Measurements from ENCODE around the gene TFDP2.

GRCh38 chr3:142021127-142021526 lies 128.2 kb downstream of the TFDP2 start:
- TF ChIP-seq ZNF565 (CRISPR knock-in tag; conservative IDR thresholded peaks at IDR 0.05; ENCODE audit: low read depth), result no peak
- TF ChIP-seq RARB (CRISPR knock-in tag; IDR thresholded peaks at IDR 0.05), result no peak
- TF ChIP-seq, protein P1, sequence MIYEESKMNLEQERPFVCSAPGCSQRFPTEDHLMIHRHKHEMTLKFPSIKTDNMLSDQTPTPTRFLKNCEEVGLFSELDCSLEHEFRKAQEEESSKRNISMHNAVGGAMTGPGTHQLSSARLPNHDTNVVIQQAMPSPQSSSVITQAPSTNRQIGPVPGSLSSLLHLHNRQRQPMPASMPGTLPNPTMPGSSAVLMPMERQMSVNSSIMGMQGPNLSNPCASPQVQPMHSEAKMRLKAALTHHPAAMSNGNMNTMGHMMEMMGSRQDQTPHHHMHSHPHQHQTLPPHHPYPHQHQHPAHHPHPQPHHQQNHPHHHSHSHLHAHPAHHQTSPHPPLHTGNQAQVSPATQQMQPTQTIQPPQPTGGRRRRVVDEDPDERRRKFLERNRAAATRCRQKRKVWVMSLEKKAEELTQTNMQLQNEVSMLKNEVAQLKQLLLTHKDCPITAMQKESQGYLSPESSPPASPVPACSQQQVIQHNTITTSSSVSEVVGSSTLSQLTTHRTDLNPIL (CRISPR knock-in tag; IDR thresholded peaks at IDR 0.05; ENCODE audit: low read depth), result no peak
- TF ChIP-seq ESRRG (CRISPR knock-in tag; IDR thresholded peaks at IDR 0.05), result no peak
- no peak for TF ChIP-seq ISL1 (CRISPR knock-in tag; IDR thresholded peaks at IDR 0.05)
- no peak for TF ChIP-seq PPARA (CRISPR knock-in tag; IDR thresholded peaks at IDR 0.05; ENCODE audit: borderline replicate concordance)
- TF ChIP-seq CSDC2 (CRISPR knock-in tag; IDR thresholded peaks at IDR 0.05), result no peak
- TF ChIP-seq ZFP3 (CRISPR knock-in tag; IDR thresholded peaks at IDR 0.05), result no peak
- TF ChIP-seq ZNF70 (CRISPR knock-in tag; IDR thresholded peaks at IDR 0.05), result no peak
- no peak for TF ChIP-seq ARNTL (CRISPR knock-in tag; IDR thresholded peaks at IDR 0.05; ENCODE audit: borderline replicate concordance, low read depth)
